Stimulated activated CD4-positive, alpha-beta T cell treated with anti-CD3 and anti-CD28 coated beads, TNF-alpha, amount 100 ng/mL, for 1 hour (primary cell): ENCODE results near the gene USP44.
A peak's percentile ranks its signal among the peaks of the same experiment; 100 is the strongest.

Source experiments
- DNase-seq, 3 donors: peaks; one replicate each; pipeline ENCODE4 v3.0.0-alpha.2; 2020; ENCODE audit warnings: low read depth in 3 of 3, low spot score in 1 of 3

The USP44 gene

DNA sequence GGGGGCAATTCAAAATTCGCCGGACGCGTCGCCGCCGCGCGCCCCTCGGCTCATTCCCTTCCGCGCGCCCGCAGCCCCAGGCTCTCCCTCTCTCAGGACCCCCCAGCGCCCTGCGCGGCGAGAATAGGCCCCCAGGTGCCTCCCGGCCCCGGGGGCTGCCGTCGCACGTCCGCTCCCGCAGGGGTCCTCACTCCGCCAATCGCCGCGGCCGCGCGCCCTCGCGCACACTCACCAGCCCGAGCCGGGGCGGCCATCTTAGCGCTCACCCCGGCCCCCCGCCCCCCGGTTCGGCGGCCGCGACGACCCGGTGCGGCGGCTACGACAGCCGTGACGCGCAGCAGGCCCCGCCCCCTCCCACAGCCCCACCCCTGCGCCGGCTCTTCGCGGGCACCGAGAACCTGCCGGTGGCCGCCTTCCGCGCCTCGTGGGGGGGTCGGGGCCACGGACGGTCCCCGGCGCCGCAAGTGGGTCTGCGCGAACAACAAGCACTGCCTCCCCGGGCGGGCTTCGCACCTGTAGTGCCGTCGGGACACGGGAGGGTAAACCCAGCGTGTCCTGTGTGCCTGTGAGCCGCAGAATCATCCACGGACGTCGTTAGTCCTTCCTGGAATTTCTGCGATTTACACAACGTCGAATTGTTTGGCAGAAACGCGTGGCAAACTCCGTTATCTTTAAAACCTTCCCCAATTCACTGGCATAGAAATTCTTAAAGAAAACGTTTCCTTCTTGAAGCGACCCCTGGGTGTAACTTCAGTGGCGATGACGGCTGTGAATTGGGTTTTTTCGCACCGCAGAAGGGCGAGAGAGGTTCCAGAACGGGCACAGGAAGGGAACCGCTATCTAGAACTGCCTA is 2.5 kb downstream of the USP44 start:
- peak in 2 of 3 donors; percentile 48 to 60 for DNase-seq

- peak in 1 of 3 donors; percentile 22 for DNase-seq
Observed at GRCh38 chr12:95548056-95548538, 3.2 kb downstream of the USP44 start.

DNA sequence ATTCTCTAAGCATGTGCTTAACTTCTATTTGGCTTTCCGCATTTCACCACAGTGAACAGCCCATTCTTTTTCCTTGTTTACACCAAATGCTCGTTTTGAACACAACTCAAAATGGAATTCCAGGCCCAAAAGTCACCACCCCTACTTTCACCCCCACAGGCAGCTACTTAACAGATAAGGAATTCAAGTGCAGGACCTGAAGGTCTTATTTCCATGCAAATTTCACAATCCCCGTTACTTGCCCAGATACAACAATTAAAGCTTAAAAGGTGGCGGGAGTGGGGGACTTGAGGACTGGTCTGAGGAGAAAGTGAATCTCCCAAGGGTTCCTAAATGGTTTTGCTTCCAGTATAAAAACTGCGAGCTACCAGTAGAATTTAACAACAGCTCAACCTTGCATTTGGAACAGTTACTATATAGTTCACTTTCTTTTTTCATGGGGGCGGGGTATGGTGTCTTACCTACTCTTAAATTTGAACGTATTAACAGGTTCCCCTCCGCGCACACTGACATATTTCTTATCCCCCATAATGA is 3.7 kb downstream of the USP44 start:
- DNase-seq: no peak

- DNase-seq: no peak
Observed at GRCh38 chr12:95546491-95546813, 4.8 kb downstream of the USP44 start.

GRCh38 chr12:95545731-95546490 is 5.4 kb downstream of the USP44 start:
- DNase-seq: no peak

GRCh38 chr12:95545303-95545702 is 6.0 kb downstream of the USP44 start:
- no peak for DNase-seq

- DNase-seq: no peak
Observed at GRCh38 chr12:95544756-95545155, 6.5 kb downstream of the USP44 start.

GRCh38 chr12:95543305-95543704 is 8.0 kb downstream of the USP44 start:
- no peak for DNase-seq

GRCh38 chr12:95541436-95541835 is 9.8 kb downstream of the USP44 start:
- no peak for DNase-seq

GRCh38 chr12:95538656-95539055 is 12.6 kb downstream of the USP44 start:
- no peak for DNase-seq

- no peak for DNase-seq
Observed at GRCh38 chr12:95538006-95538405, 13.3 kb downstream of the USP44 start.

DNA sequence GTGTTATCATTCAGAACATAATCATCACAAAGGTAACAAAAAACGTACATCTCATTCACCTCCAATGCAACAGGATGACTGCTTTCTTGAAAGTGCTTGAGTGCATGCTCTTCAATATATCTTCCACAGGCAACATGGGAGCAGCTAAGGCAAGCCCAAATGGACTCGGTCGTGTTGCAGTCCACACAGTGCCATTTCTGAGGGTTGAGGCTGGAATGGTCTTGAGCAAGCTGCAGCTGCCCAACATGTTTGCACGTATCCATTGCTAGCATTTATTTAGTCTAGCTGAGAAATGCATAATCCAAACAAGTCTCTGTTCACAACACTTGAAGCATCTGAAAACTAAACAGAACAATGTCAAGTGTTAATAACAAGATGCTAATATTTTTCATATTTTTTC is 17.3 kb downstream of the USP44 start:
- no peak for DNase-seq

GRCh38 chr12:95532851-95533250 is 18.4 kb downstream of the USP44 start:
- DNase-seq: no peak

GRCh38 chr12:95529693-95530225 is 21.5 kb downstream of the USP44 start:
- no peak for DNase-seq

DNA sequence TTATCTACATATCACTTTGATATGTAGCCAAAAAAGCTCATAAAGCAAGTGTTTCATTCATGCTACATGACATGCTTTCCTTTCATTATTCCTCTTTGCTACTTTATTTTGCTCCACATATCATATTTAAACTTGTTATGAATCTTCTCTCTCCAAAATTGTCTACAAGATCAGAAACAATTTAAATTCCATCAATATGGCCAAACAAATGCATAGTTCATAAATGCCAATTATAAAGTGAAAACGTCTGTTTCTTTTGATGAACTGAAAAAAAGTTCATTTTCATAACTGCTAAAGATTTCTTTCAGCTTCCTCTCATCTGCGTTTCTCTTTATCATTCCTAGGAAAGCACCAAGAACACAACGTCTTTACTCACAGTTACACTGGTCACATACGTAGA is 22.8 kb downstream of the USP44 start:
- no peak for DNase-seq

DNA sequence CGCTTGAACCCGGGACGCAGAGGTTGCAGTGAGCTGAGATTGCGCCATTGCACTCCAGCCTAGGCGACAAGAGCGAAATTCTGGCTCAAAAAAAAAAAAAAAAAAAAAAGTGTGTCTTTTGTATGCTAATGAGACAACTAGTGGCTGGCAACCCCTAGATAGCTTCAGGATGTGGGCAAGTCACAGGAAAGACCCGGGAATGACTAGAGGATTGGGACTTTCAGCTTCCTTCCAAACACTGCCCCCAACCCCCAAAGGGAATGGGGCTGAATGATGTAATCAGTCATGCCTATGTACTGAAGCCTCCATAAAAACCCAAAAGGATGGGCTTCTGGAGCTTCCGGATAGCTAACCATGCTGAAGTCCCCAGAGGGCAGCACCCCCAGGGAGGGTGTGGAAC is 28.6 kb downstream of the USP44 start:
- no peak for DNase-seq

- DNase-seq: no peak
Observed at GRCh38 chr12:95520816-95521215, 30.5 kb downstream of the USP44 start.

- no peak for DNase-seq
Observed at GRCh38 chr12:95518944-95519343, 32.3 kb downstream of the USP44 start.

GRCh38 chr12:95517246-95517645 is 34.0 kb downstream of the USP44 start:
- no peak for DNase-seq

DNA sequence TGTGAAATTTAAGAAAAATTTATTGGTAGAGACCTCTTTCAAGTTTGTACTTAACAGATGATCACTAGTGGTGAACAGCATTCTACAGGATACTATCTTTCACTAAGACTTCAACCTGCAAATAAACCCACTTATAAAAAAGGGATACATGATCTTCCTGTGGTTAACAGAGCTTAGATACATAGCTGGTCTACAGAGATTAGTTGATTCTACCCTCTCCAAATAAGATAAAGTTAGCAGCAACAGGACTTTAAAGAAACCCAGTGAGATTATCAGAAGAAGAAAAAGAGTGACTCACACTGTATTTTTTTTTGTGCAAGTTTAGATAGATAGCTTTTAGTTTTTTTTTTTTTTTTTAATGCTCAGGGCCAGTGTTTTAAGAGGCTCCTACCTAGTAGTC is 34.5 kb downstream of the USP44 start:
- DNase-seq: no peak

DNA sequence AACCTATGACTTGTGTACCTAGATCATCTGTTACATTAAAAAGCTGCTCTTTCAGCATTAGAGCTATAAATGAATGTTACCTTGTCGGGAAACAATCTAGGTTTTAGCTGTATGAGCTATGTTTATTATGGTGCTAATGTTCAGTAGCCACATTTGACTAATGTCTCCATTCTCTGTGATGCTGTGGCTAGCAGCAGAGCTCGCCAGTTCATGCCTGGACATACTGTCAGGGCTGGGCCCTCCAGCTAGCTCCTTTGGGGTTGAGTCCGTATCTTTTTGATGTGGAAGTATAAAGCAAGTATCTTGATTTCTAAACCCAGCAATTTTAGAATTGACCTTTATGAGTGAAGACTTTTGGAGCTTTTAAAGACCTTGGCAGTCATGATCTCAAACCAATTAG is 36.1 kb downstream of the USP44 start:
- DNase-seq: no peak

DNA sequence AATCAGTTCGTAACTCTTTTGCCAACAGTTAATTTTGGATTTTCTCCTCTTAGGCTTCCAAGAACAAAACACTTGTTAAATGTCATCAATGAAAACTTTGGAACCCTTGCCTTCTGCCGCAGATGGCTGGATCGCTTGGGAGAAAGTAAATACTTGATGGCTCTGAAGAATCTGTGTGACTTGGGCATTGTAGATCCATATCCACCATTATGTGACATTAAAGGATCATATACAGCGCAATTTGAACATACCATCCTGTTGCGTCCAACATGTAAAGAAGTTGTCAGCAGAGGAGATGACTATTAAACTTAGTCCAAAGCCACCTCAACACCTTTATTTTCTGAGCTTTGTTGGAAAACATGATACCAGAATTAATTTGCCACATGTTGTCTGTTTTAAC is 37.7 kb downstream of the USP44 start:
- no peak for DNase-seq
